Heart left ventricle (tissue), 13 donors: ENCODE measurements around the gene APOF.

Experiments
- CTCF ChIP-seq, 12 donors: fragments of 200-600 bp; sonication (generic) in 4 of 12; IDR thresholded peaks; one replicate each; pipeline versions ENCODE4 v1.5.0 to v1.8.0; 2018 to 2022; ENCODE audit warnings: antibody characterized with exemption in 12 of 12, mild to moderate bottlenecking in 5 of 12
- POLR2A ChIP-seq, 2 donors: fragments of 450-650 bp; IDR thresholded peaks; one replicate each; pipeline ENCODE4 v1.6.1; 2017; ENCODE audit warnings: antibody characterized with exemption in 2 of 2, mild to moderate bottlenecking in 2 of 2, moderate library complexity in 2 of 2
- donor health status: ischemic (EF 13 %, LVEDD 7.1; RV severe dilation, severe dysfunction).
- donor health status: DM: no; HTN: yes; CAD: no.
- donor health status: DM: no; HTN: no; CAD: no.
- donor health status: ischemic (EF 25% LVEDD 6.9; RV normal size, moderate dysfunction).
- donor health status: ischemic (EF 25% LVEDD 5.7; RV mildly dilated, moderate dysfunction).
- donor health status: ischemic (EF 35%, LVEDD 5.7; RV mildly dilated, moderate dysfunction).
- donor health status: nonischemic (EF 11% LVEDD 7.7; RV severe dilation, severe dysfunction).
- donor health status: DM: yes; HTN: yes; CAD: no.
- donor health status: PGD.
- donor health status: ischemic (EF 29% LVEDD 5.4; RV normal size, mild dysfunction).
- donor health status: nonischemic (EF 23%, LVEDD 6.1; RV moderate dilation, normal function).

- TF ChIP-seq POLR2A (IDR thresholded peaks at IDR 0.05), result no peak
- no peak for TF ChIP-seq CTCF (IDR thresholded peaks at IDR 0.05)
Observed at GRCh38 chr12:56408799-56409417, 46.3 kb upstream of the APOF start.
